ENCODE measurements around the gene ARHGAP36.

ARHGAP36 gene

DNA sequence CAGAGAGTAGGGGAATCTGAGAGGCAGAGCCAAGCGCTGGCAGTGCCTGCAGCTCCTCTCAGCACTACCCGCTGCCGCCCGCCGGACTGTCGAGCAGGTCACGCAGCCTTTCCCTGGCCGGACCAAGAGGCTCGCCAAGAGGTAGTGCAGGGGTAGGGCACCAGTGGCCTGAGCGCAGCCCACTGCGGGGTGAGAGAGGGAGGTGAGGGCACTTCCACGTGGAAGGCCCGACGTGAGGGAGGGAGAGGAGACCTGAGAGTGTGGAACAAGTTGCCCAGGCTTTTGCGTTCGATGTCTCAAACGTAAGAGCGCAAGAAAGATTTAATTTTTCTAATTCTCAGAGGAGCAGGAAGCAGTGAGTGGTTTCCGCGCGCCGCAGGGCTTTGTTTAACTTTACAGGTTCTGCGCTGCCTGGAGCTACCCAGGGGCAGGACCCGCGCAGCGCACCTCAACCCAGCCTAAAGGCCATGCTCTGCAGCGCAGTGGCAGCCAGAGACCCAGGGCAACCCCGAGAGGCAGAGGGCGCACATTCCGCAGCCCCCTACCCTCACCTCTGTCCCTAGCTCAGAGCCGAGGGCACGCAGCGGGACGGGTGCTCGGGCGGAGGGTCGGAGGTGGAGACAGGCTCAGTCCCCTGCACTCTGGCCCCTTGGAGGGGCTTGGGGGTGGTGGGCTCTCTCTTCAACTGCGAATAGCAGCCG is 14.9 kb downstream of the ARHGAP36 start:
- no peak for DNase-seq

GRCh38 chrX:131073607-131074006 is 15.5 kb downstream of the ARHGAP36 start:
- no peak for DNase-seq

DNA sequence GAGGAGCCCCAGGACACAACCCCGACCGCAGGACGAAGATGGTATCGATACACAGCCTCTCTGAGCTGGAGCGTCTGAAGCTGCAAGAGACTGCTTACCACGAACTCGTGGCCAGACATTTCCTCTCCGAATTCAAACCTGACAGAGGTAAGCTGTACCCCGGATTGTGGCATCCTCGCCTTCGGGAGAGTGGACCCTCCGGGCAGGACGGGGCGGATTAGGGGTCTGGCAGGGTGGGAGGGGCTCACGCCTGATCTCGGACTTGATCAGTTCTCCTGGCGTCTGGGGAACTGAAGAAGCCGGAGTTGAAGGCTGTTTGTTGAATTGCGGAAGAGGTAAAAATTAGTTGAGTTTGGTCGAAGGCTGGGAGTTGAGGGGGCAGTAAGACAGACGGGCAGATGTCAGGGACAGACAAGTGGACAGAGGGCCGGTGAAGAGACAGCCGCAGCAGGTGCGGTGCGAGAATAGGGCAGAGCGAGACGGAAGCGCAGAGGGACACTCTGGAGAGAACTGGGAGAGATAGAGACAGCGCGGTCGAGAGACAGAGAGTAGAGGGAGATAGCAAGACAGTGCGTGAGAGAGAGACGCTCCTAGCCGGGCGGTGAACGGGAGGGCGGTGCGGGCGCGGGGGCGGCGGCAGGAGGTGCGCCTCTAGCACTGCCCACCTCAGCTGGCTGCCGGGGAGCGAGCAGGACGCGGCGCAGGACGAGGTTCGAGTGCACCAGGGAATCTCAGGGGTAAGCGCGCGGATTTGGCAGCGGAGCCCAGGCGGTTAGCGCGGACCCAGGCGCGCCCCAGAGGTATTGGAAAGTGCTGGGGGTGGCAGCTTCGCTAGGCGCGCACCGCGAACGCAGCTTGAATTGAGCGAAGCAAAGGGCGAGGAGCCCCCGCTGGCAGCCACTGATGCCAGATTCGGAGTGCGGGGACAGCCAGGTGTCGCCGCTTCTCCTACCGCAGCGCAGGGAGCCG is 23.9 kb downstream of the ARHGAP36 start:
- DNase-seq = no peak

DNA sequence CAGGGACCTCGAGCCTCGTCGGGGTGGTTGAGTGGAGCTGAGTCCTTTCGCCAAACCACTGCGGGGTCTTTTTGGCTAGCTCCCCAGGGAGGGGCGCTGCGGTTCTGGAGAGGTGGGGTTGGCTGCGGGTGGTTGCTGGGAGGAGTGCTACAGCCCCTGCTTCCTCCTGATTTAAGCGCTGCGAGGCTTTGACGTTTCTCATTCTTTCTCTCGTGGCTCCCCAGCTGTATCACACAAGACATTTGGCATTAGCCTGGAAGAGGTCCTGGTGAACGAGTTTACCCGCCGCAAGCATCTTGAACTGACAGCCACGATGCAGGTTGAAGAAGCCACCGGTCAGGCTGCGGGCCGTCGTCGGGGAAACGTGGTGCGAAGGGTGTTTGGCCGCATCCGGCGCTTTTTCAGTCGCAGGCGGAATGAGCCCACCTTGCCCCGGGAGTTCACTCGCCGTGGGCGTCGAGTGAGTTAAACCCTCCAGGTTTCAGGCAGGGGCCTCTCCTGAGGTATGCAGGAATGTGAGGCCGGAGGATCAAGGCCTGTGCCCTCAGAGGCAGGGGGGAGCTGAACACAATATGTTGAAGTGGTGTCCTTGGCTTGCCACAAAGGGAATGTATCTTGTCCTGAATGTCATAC is 25.5 kb downstream of the ARHGAP36 start:
- no peak for DNase-seq

GRCh38 chrX:131084145-131084544 is 26.0 kb downstream of the ARHGAP36 start:
- no peak for DNase-seq

GRCh38 chrX:131136776-131137175 is 78.6 kb downstream of the ARHGAP36 start:
- no peak for DNase-seq

DNA sequence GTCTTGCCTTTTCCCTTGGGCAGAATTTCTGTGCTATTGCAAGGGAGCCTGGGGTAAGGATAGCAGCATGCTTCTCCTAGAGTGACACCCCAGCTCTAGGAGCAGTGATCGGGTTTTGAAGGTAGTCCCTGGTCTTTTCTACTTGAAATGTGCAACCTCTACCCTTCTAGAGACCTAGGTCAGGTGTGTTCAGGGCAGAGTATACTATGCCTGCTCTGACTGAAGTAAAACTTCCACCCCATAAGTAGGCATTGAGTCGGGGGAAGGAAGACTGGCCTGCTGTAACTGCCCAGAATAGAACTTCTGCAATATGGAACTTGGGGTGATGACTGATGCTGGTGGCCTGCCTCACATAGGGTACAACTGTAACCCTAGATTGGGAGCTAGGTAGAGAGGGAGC is 80.9 kb downstream of the ARHGAP36 start:
- no peak for DNase-seq
